ENCODE results near the gene AQP7. TPM values are rescaled to one million over a fixed set of nuclear protein-coding genes. Genes with fewer than 3 reads are reported as not detected.

Gene AQP7
- total RNA-seq, 1 donor from 2014 or later, result not detected

GRCh38 chr9:33446240-33446945, 44.0 kb upstream of the AQP7 start:
- Mint-ChIP-seq H3K4me3 (peak overlapping the region; percentile 83), H3K4me1 (peaks cover 20% of the 10 kb centered on the region), H3K27ac (peak overlapping the region; percentile 70), H3K9me3 (no peaks in the 10 kb centered on the region), H3K27me3 (peaks cover 7% of the 10 kb centered on the region), H3K36me3 (ENCODE audit: low read depth) (no peaks in the 10 kb centered on the region)
- DNase-seq, result no peak
- ChIA-PET POLR2A (no interaction called here), CTCF (interaction anchor here (1.3 to 1.4 kb wide), 2 partner anchors 20 to 31 kb away, joined by 3 to 4 read pairs; no protein-coding TSS in a partner anchor)
- intact Hi-C loops (cut with micrococcal nuclease), result loop anchor here (5.0 kb wide), 1 partner anchor 69 kb away; no protein-coding TSS in a partner anchor
- peak; percentile 47 for ATAC-seq (ENCODE audit: low read depth)
- TF ChIP-seq CTCF (IDR thresholded peaks at IDR 0.05), result no peak

- POLR2A ChIA-PET, result no interaction called here
- no peaks in the 10 kb centered on the region for H3K36me3 Mint-ChIP-seq (ENCODE audit: low read depth)
These were observed 43.2 kb upstream of the AQP7 start for GRCh38 chr9:33445389-33446239.

GRCh38 chr9:33443464-33444154, 41.2 kb upstream of the AQP7 start:
- Mint-ChIP-seq H3K4me3 (no peak overlapping the region), H3K4me1 (peaks cover 20% of the 10 kb centered on the region), H3K27ac (no peak overlapping the region), H3K36me3 (ENCODE audit: low read depth) (no peaks in the 10 kb centered on the region), H3K27me3 (peaks cover 6% of the 10 kb centered on the region), H3K9me3 (no peaks in the 10 kb centered on the region)
- intact Hi-C loops (cut with micrococcal nuclease), result no loop called here
- CTCF ChIA-PET, result no interaction called here
- POLR2A ChIA-PET, result no interaction called here
- DNase-seq (no peak), ATAC-seq (ENCODE audit: low read depth) (no peak)
- TF ChIP-seq CTCF (IDR thresholded peaks at IDR 0.05), result no peak

More at GRCh38 chr9:33445389-33446239, 43.2 kb upstream of the AQP7 start:
- DNase-seq, result no peak
- no peak overlapping the region for H3K27ac Mint-ChIP-seq
- ATAC-seq (ENCODE audit: low read depth), result no peak
- intact Hi-C loops (cut with micrococcal nuclease), result loop anchor here (5.0 kb wide), 1 partner anchor 68 kb away; no protein-coding TSS in a partner anchor
- TF ChIP-seq CTCF (IDR thresholded peaks at IDR 0.05), result no peak
- CTCF ChIA-PET, result no interaction called here
- H3K9me3 Mint-ChIP-seq, result no peaks in the 10 kb centered on the region
- no peak overlapping the region for H3K4me3 Mint-ChIP-seq
- peaks cover 20% of the 10 kb centered on the region for H3K4me1 Mint-ChIP-seq
- peaks cover 7% of the 10 kb centered on the region for H3K27me3 Mint-ChIP-seq

- Mint-ChIP-seq H3K36me3 (ENCODE audit: low read depth) (no peaks in the 10 kb centered on the region), H3K27ac (no peak overlapping the region), H3K4me3 (no peak overlapping the region), H3K27me3 (peaks cover 4% of the 10 kb centered on the region), H3K4me1 (peaks cover 20% of the 10 kb centered on the region), H3K9me3 (no peaks in the 10 kb centered on the region)
- DNase-seq, result no peak
- no peak for TF ChIP-seq CTCF (IDR thresholded peaks at IDR 0.05)
- ATAC-seq (ENCODE audit: low read depth), result no peak
- POLR2A ChIA-PET, result no interaction called here
- CTCF ChIA-PET, result no interaction called here
- intact Hi-C loops (cut with micrococcal nuclease), result no loop called here
These were observed 40.7 kb upstream of the AQP7 start for GRCh38 chr9:33443047-33443446.

GRCh38 chr9:33442125-33442524, 39.8 kb upstream of the AQP7 start:
- ATAC-seq (ENCODE audit: low read depth) (no peak), DNase-seq (no peak)
- H3K9me3 Mint-ChIP-seq, result no peaks in the 10 kb centered on the region
- no peaks in the 10 kb centered on the region for H3K36me3 Mint-ChIP-seq (ENCODE audit: low read depth)
- no peaks in the 10 kb centered on the region for H3K27me3 Mint-ChIP-seq
- intact Hi-C loops (cut with micrococcal nuclease), result no loop called here
- ChIA-PET POLR2A (no interaction called here), CTCF (no interaction called here)
- no peak overlapping the region for H3K4me3 Mint-ChIP-seq
- H3K27ac Mint-ChIP-seq, result no peak overlapping the region
- no peak for TF ChIP-seq CTCF (IDR thresholded peaks at IDR 0.05)
- peaks cover 18% of the 10 kb centered on the region for H3K4me1 Mint-ChIP-seq
